Stimulated activated CD8-positive, alpha-beta memory T cell treated with anti-CD3 and anti-CD28 coated beads, Interleukin-15, amount 100 ng/mL, for 24 hours (primary cell): ENCODE results near the gene ABTB1.

Experiments used
- DNase-seq: peaks from one replicate; pipeline ENCODE4 v3.0.0-alpha.2; 2020; ENCODE audit warnings: low read depth

The ABTB1 gene

GRCh38 chr3:127720985-127721935 lies 48.5 kb downstream of the ABTB1 start:
- DNase-seq, result no peak

GRCh38 chr3:127722091-127722784 lies 49.5 kb downstream of the ABTB1 start:
- no peak for DNase-seq

GRCh38 chr3:127723011-127723567 lies 50.3 kb downstream of the ABTB1 start:
- no peak for DNase-seq

- DNase-seq, result no peak
These were observed 54.1 kb downstream of the ABTB1 start for GRCh38 chr3:127726894-127727293.

- no peak for DNase-seq
These were observed 55.8 kb downstream of the ABTB1 start for GRCh38 chr3:127728417-127729015.

- DNase-seq, result no peak
These were observed 56.9 kb downstream of the ABTB1 start for GRCh38 chr3:127729556-127730056.

- DNase-seq, result no peak
These were observed 57.4 kb downstream of the ABTB1 start for GRCh38 chr3:127730171-127730570.
